GM12873 (cell line): Measurements from ENCODE around the gene SCTR.

Experiments
- TF ChIP-seq, protein P1 (sequence below): IDR thresholded peaks from 2 replicates; pipeline ENCODE4 v1.5.1; 2012; ENCODE audit warnings: low read depth, mild to moderate bottlenecking, moderate library complexity, low read length, control low read depth; ENCODE audit not compliant: insufficient read depth; ENCODE audit errors: missing control alignments

SCTR gene

DNA sequence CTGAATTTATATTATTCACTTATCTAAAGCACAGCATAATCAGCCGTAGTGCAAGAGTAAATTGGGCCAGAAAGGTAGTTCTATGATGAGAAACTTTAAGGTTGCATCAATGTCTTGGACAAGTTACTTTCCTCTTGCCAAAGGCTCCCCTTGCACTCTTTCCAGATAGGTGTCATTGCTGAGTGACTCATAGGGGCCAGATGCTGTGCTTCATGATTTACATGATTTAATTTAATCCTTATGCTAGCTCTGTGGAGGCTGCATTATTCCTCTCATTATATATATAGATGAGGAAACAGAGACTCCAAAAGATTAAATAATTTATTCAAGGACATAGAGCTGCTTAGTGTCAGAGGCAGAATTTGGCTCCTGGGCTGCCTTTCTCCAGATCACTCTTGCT is 25.0 kb upstream of the SCTR start:
- TF ChIP-seq, protein P1, sequence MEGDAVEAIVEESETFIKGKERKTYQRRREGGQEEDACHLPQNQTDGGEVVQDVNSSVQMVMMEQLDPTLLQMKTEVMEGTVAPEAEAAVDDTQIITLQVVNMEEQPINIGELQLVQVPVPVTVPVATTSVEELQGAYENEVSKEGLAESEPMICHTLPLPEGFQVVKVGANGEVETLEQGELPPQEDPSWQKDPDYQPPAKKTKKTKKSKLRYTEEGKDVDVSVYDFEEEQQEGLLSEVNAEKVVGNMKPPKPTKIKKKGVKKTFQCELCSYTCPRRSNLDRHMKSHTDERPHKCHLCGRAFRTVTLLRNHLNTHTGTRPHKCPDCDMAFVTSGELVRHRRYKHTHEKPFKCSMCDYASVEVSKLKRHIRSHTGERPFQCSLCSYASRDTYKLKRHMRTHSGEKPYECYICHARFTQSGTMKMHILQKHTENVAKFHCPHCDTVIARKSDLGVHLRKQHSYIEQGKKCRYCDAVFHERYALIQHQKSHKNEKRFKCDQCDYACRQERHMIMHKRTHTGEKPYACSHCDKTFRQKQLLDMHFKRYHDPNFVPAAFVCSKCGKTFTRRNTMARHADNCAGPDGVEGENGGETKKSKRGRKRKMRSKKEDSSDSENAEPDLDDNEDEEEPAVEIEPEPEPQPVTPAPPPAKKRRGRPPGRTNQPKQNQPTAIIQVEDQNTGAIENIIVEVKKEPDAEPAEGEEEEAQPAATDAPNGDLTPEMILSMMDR = no peak

DNA sequence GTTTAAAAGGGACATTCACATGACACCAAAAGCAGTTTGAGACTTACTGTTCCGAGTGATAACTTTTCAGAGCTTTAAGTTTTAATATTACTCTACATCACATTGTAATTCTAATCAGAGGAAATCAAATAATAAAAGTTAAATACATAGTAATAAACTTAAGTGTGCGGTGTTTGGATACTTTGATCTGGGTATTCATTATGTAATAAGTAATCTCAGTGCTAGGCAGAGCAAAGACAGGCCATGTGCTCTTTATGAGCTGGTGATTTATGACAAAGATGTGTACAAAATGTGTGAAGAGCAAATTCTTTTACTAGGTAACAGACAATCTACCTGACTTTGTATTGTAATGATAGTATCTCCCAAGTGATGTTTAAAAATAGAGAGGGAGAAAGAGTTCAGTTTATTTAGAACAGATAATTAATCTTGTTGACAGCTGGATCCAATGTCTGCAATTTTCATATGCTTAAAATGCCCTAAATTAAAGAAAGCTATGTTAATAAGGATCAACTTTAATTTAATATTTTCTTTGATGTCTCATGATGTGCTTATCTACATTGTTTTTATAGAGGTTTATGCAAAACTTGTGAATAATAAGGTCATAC is 24.3 kb upstream of the SCTR start:
- TF ChIP-seq, protein P1 = no peak

DNA sequence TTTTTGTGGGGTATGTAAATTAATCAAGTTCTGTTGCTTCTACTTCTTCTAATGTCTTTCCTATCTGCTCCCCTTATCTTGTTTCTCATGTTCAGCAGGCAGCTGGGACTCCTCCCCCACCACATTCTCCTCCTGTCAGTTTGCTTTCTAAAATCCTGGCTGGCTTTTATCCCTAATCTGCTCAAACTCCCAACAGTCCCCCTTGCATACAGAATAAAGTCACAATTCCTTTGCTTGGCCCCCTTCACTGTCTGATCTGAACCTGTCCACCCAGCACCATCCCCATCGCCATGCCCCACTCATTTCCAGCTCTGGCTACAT is 22.1 kb upstream of the SCTR start:
- TF ChIP-seq, protein P1 = no peak

DNA sequence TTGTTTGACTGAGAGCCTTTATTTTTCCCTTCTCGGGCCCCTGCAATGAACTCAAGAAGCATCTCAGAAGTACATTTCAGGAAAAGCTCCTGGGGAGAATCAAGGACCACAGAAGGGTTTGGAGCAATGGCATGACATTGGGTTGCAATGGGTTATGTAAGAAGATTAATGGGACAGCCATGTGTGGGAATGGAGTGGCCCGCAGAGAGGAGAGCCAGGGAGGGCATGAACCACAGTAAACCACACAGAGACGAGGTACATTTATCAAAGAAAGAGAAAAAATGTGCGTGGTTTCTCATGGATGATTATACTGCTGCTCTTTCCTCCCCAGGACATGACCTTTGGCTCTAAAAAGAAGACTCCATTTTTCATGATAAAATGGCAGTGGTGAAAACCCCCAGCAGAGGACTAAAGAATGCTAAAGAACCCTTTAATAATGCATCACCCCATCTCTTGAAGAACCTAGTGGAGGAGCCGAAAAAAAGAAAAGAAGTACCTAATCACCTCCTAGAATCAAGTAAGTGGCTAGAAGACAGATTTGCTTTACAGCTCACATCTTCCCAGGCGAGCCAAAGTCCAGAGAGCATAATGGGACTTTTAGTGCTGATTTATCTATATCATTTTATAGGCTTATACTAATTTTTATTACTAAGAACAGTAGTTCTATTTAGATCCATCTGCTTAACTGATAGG is 21.6 kb upstream of the SCTR start:
- TF ChIP-seq, protein P1 = no peak

DNA sequence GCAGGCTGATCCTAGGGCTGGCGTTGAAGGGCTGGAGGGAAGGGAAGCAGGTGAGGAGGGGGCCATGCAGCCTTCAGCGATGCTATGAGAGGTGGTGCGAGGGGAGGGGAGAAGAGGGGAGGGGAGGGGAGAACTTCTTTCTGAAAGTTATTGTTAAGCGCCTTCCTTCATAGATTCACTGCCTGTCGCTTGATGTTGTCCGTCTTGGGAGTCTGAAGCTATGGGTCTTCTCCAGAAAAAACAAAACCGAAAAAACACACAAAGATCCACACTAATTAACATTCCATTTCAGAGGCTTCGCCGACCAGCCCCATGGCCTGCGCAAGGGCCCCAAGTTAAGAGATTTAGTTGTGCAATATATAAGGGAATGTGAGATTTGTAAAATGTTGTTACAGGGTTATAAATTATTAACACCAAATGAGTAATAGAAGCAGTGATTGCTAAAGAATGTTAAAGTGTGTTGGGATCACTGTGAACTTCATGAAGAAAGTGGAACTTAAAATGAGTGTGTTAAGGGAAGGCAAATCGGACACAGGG is 20.7 kb upstream of the SCTR start:
- TF ChIP-seq, protein P1 = no peak

DNA sequence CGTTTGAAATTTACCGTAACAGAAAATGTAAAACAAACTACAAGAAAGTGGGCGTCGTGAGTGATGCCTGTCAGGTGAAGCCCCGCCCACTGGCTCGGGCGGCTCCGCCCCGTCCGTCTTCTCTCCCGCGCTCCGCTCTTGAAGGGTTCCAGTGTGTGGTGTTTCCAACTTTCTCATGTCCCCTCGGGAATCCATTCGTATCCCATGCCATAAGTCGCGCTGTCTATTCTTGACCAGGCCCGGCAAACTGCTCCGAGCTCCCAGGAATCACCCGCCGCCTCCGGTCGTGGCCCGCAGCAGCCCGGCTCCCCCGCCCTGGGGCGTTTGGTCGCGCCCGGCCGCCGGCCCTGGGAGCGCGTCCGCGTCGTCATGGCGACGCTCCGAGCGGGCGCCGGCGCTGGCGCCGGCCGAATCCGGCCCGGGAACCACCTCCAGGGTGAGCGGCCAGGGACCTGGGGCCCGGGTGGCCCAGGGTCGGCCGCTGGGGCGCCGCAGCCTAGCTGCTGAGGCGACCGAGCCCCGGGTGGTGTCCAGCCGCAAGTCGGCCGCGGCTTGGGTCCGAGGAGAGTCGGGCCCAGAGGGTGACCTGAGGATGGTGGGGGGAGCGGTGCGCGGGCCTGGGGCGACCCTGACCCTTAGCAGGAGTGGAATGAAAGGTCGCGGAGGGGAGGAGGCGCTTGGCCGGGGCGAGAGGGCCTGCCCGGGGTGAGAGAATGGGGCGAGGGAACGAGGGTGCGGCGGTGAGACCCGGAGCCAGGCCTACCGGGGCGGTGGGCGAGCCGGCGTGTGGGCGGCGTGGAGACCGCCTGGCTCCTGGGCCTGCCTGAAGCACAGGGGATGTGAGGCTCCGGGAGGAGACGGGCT is 20.0 kb upstream of the SCTR start, which contains the start of gene CFAP221:
Gene CFAP221 (plus strand): TSS at position 375 of the 864 bp plus-strand sequence. CDS start 1,683 bp downstream, outside the sequence.
- TF ChIP-seq, protein P1 = no peak

DNA sequence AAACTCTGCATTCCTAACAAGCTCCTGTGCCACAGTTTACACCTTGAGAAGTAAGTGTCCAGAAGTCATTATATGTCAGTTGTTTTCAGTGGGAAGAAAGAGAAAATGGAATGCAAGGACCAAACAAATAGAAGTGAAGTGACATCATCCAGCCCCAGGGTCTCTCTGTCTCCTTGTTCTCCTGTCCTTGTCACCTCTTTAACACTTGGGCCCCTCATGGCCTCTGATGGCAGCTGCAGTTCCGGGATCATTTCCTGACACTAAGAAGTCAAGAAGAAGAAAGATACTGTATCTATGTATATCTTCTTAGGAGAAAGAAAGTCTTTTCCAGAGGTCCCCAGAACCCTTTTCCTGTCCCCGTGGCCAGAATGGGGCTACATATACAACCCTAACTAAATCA is 17.2 kb upstream of the SCTR start:
- TF ChIP-seq, protein P1 = no peak
